Body of pancreas (tissue), 4 donors: ENCODE results near the gene NUDT2. TPM values are rescaled to one million over a fixed set of nuclear protein-coding genes. Genes with fewer than 3 reads are reported as not detected.
A peak's percentile ranks its signal among the peaks of the same experiment; 100 is the strongest.

Experiments
- ATAC-seq: fragments of 150-250 bp; one replicate; pipeline ENCODE4 v1.9.1; 2016
- DNase-seq, 4 donors: peaks; one replicate each; pipeline ENCODE4 v3.0.0-alpha.2; 2019
- H3K27ac ChIP-seq, 4 donors: fragments of 200-600 bp; sonication (generic); 1 replicate in 3 of 4; 2 replicates in 1 of 4; pipeline versions ENCODE4 v1.5.1 to v1.6.1; 2016 to 2019; ENCODE audit warnings: mild to moderate bottlenecking in 1 of 4, mixed read lengths in 1 of 4, moderate library complexity in 1 of 4
- H3K27me3 ChIP-seq, 2 donors: fragments of 200-600 bp; sonication (generic); one replicate each; pipeline ENCODE4 v1.6.0; 2016; ENCODE audit warnings: mild to moderate bottlenecking in 1 of 2
- H3K36me3 ChIP-seq, 2 donors: fragments of 200-600 bp; sonication (generic); replicated peaks in 1 of 2; 2 replicates each; pipeline ENCODE4 v1.5.1; 2016; ENCODE audit warnings: low read depth in 2 of 2; ENCODE audit not compliant: insufficient read depth in 1 of 2
- H3K4me1 ChIP-seq: fragments of 200-600 bp; sonication (generic); one replicate; pipeline ENCODE4 v1.6.0; 2016
- H3K4me3 ChIP-seq, 2 donors: fragments of 200-600 bp; sonication (generic); 1 replicate in 1 of 2; 2 replicates in 1 of 2; pipeline ENCODE4 v1.5.1; 2016 to 2019
- H3K9me3 ChIP-seq, 3 donors: fragments of 200-600 bp; sonication (generic); 1 replicate in 2 of 3; 2 replicates in 1 of 3; pipeline ENCODE4 v1.5.1; 2016
- CTCF ChIP-seq, 7 experiments: fragments of 450-650 bp in 4 of 7; fragments of 200-600 bp in 3 of 7; sonication (generic) in 3 of 7; IDR thresholded peaks; one replicate each; pipeline ENCODE4 v1.5.1; 2016 to 2019; ENCODE audit warnings: antibody characterized with exemption in 7 of 7
- POLR2A ChIP-seq, 3 donors: fragments of 450-650 bp; IDR thresholded peaks; one replicate each; pipeline ENCODE4 v1.6.1; 2016; ENCODE audit warnings: antibody characterized with exemption in 3 of 3, mild to moderate bottlenecking in 2 of 3
- WGBS, 2 donors: methylation state at CpG; one replicate each; pipeline ENCODE4 v1.1.5; 2017; 5-methylcytosine and 5-hydroxymethylcytosine counted together
- intact Hi-C: fragments of 100-400 bp; cut with DNase I; formaldehyde crosslinking; loops from one replicate; pipeline ENCODE4 v1.15.1; 2023
- total RNA-seq, 2 donors: library from RNA; depleted of rRNA; stranded (reverse); fragments of >200 nt; gene quantifications; one replicate each; pipeline ENCODE4 v1.1.0, GENCODE V29; 2016

NUDT2 gene
- total RNA-seq, 2 donors from 2014 or later: 9.2 to 14.0 TPM

- Histone ChIP-seq H3K9me3 (no peaks in the 10 kb centered on the region), H3K36me3 (peaks cover 9 to 16% of the 10 kb centered on the region in 2 donors), H3K27me3 (no peaks in the 10 kb centered on the region), H3K27ac (no peak overlapping the region), H3K4me3 (no peak overlapping the region), H3K4me1 (peaks cover 29% of the 10 kb centered on the region)
- no peak for TF ChIP-seq POLR2A (IDR thresholded peaks at IDR 0.05)
- DNase-seq (peak in 2 of 4 donors; percentile 30 to 34), ATAC-seq (no peak)
- intact Hi-C loops: loop anchor here (5.0 kb wide), 1 partner anchor 35 kb away; no protein-coding TSS in a partner anchor
- WGBS, 2 donors: 85 to 90% methylated on average over 21 to 34 of the region's 41 CpGs
Measured at GRCh38 chr9:34372467-34373011, 43.2 kb downstream of the NUDT2 start.

GRCh38 chr9:34373749-34374148, 44.4 kb downstream of the NUDT2 start:
- DNase-seq (no peak), ATAC-seq (no peak)
- H3K36me3 ChIP-seq: peaks cover 9 to 16% of the 10 kb centered on the region in 2 donors
- no peaks in the 10 kb centered on the region for H3K9me3 ChIP-seq
- intact Hi-C loops: loop anchor here (5.0 kb wide), 1 partner anchor 36 kb away; no protein-coding TSS in a partner anchor
- H3K27ac ChIP-seq: peak overlapping the region; percentile 65 to 90 (median 81)
- no peak for TF ChIP-seq POLR2A (IDR thresholded peaks at IDR 0.05)
- TF ChIP-seq CTCF (IDR thresholded peaks at IDR 0.05): no peak
- H3K4me3 ChIP-seq: no peak overlapping the region
- 86 to 92% methylated on average over 1 to 2 of the region's 2 CpGs for WGBS, 2 donors
- H3K27me3 ChIP-seq: no peaks in the 10 kb centered on the region
- peaks cover 31% of the 10 kb centered on the region for H3K4me1 ChIP-seq

- Histone ChIP-seq H3K27ac (peak overlapping the region; percentile 65 to 90 (median 81)), H3K4me1 (peaks cover 37% of the 10 kb centered on the region), H3K9me3 (no peaks in the 10 kb centered on the region), H3K27me3 (no peaks in the 10 kb centered on the region), H3K4me3 (no peak overlapping the region), H3K36me3 (peaks cover 9 to 16% of the 10 kb centered on the region in 2 donors)
- intact Hi-C loops: loop anchor here (5.0 kb wide), 1 partner anchor 37 kb away; no protein-coding TSS in a partner anchor
- ATAC-seq (no peak), DNase-seq (no peak)
- WGBS, 2 donors: 28 to 49% methylated on average over 3 of the region's 3 CpGs
- no peak for TF ChIP-seq CTCF (IDR thresholded peaks at IDR 0.05)
- TF ChIP-seq POLR2A (IDR thresholded peaks at IDR 0.05): no peak
Measured at GRCh38 chr9:34374339-34374738, 45.0 kb downstream of the NUDT2 start.

GRCh38 chr9:34374905-34375552, 45.7 kb downstream of the NUDT2 start:
- Histone ChIP-seq H3K4me3 (no peak overlapping the region), H3K27ac (peak overlapping the region; percentile 80 to 90 (median 82)), H3K9me3 (no peaks in the 10 kb centered on the region), H3K27me3 (no peaks in the 10 kb centered on the region), H3K4me1 (peaks cover 44% of the 10 kb centered on the region), H3K36me3 (peaks cover 9 to 12% of the 10 kb centered on the region in 2 donors)
- peak; percentile 77 to 93 (median 87) for DNase-seq
- 16 to 27% methylated on average over 5 of the region's 5 CpGs for WGBS, 2 donors
- intact Hi-C loops: loop anchor here (5.0 kb wide), 1 partner anchor 38 kb away; no protein-coding TSS in a partner anchor
- peak; percentile 41 for ATAC-seq
- TF ChIP-seq POLR2A (IDR thresholded peaks at IDR 0.05): peak; percentile 48 to 86 (median 69)
- peak in 4 of 7 experiments; percentile 25 to 31 (median 28) for TF ChIP-seq CTCF (IDR thresholded peaks at IDR 0.05)

GRCh38 chr9:34375901-34376595, 46.7 kb downstream of the NUDT2 start:
- Histone ChIP-seq H3K4me3 (peak overlapping the region; percentile 39 to 43), H3K27me3 (no peaks in the 10 kb centered on the region), H3K9me3 (no peaks in the 10 kb centered on the region), H3K27ac (peak overlapping the region; percentile 80 to 90 (median 81)), H3K36me3 (peaks cover 4 to 8% of the 10 kb centered on the region in 2 donors), H3K4me1 (peaks cover 53% of the 10 kb centered on the region)
- ATAC-seq (peak; percentile 15), DNase-seq (peak; percentile 65 to 77 (median 76))
- intact Hi-C loops: no loop called here
- WGBS, 2 donors: 2 to 22% methylated on average over 1 to 22 of the region's 22 CpGs
- TF ChIP-seq POLR2A (IDR thresholded peaks at IDR 0.05) (no peak), CTCF (IDR thresholded peaks at IDR 0.05) (peak in 5 of 7 experiments; percentile 10 to 48 (median 41))
